GM18951 (cell line): ENCODE data around the gene SAP30.

Experiments used
- POLR2A ChIP-seq: IDR thresholded peaks from 4 replicates; pipeline ENCODE4 v1.6.1; 2011; ENCODE audit warnings: mild to moderate bottlenecking; ENCODE audit not compliant: insufficient read length, insufficient read depth; ENCODE audit errors: extremely low read depth
- in situ Hi-C: fragments of 300-500 bp; cut with MboI; formaldehyde crosslinking; loops from one replicate; pipeline ENCODE4 v1.12.0; 2022; ENCODE audit warnings: low sequenced_read_pairs, mixed read lengths, inconsistent platforms; ENCODE audit not compliant: unreplicated experiment

SAP30 gene

GRCh38 chr4:173413036-173413435 is 42.3 kb downstream of the SAP30 start:
- in situ Hi-C loops: loop anchor here (5.0 kb wide), 1 partner anchor 86 kb away; no protein-coding TSS in a partner anchor
- TF ChIP-seq POLR2A: no peak

GRCh38 chr4:173414456-173414855 is 43.7 kb downstream of the SAP30 start:
- no peak for TF ChIP-seq POLR2A
- in situ Hi-C loops: loop anchor here (5.0 kb wide), 1 partner anchor 87 kb away; no protein-coding TSS in a partner anchor

DNA sequence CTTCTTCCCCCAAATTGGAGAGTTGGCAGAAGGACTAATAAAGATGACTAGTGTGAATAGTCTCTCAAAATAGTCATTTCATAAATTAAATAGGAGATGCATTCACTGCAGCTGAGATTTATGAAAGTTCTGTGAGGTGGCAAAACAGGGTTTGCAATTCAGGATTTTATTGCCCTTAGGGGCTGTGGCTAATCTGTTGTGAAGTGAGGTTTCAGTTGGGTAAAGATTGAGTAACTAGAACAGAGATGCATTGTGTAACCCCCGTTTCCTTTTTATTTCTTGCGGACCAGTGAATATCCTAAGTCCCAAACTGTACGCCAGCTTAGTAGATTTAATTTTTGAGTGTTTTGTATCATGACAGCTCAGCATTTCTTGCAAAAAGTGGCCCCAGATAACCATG is 44.3 kb downstream of the SAP30 start:
- in situ Hi-C loops: no loop called here
- TF ChIP-seq POLR2A: no peak

GRCh38 chr4:173415885-173416653 is 45.3 kb downstream of the SAP30 start:
- TF ChIP-seq POLR2A: no peak
- in situ Hi-C loops: no loop called here

GRCh38 chr4:173417833-173418232 is 47.1 kb downstream of the SAP30 start:
- no peak for TF ChIP-seq POLR2A
- in situ Hi-C loops: no loop called here

DNA sequence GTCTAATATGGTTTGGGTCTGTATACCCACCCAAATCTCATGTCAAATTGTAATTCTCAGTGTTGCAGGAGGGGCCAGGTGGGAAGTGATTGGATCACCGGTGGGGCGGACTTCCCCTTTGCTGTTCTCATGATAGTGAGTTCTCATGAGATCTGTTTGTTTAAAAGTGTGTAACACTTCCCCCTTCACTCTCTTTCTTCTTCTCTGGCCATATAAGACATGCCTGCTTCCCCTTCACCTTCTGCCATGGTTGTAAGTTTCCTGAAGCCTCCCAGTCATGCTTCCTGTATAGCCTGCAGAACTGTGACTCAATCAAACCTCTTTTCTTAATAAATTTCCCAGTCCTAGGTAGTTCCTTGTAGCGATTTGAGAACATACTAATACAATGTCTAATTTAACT is 47.9 kb downstream of the SAP30 start:
- in situ Hi-C loops: no loop called here
- TF ChIP-seq POLR2A: no peak

GRCh38 chr4:173420324-173420752 is 49.6 kb downstream of the SAP30 start:
- in situ Hi-C loops: loop anchor here (10.0 kb wide), 1 partner anchor 406 kb away; no protein-coding TSS in a partner anchor

DNA sequence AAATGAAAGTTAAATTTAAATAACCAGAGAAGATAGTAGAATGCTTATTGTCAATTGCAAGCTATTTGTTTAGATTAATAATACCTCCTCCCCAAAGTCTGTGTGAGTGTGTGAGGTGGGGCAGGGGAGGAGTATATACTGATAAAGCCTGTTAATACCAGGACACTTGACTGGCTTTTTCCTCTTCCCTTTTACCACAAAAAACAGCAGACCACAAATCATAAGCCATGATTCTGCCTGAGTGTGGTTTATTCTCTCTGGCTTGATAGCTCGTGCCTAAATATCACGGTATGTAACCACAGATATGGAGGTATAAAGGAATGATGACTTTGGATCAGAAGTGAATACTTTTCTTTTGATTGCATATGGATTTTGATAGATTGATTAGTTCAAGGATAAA is 50.0 kb downstream of the SAP30 start:
- no peak for TF ChIP-seq POLR2A
- in situ Hi-C loops: loop anchor here (10.0 kb wide), 1 partner anchor 406 kb away; no protein-coding TSS in a partner anchor

More at GRCh38 chr4:173420324-173420752, 49.6 kb downstream of the SAP30 start:
- TF ChIP-seq POLR2A: no peak

- TF ChIP-seq POLR2A: no peak
- in situ Hi-C loops: loop anchor here (10.0 kb wide), 1 partner anchor 410 kb away; no protein-coding TSS in a partner anchor
Observed at GRCh38 chr4:173424899-173425805, 54.4 kb downstream of the SAP30 start.

DNA sequence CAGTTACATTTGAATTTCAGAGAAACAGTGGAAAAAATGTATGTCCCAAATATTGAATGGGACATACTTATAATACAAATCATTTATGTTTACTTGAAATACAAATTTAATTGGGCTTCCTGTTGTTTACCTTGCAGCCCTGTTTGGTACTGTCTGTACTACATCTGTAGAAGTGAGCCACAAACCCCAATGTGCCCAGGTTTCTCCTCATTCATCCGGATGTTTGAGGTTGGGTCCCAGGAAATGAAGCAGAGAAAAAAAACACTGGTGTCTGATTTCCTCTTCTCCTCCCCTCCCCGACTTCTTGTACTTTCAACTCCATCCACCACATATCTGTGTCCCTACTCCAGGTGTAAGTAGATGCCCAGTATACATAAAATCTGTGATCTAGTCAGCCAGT is 55.3 kb downstream of the SAP30 start:
- no peak for TF ChIP-seq POLR2A
- in situ Hi-C loops: loop anchor here (10.0 kb wide), 1 partner anchor 411 kb away; no protein-coding TSS in a partner anchor
